HL-60 (cell line): ENCODE data around the gene CTSD.

ENCODE experiments used
- DNase-seq, 2 experiments: peaks; one replicate each; pipeline ENCODE4 v3.0.0-alpha.2; 2010 to 2020; ENCODE audit warnings: low read depth in 1 of 2, low spot score in 1 of 2
- H3K27ac ChIP-seq: fragments of 250-450 bp; sonication (Bioruptor Pico); replicated peaks from 2 replicates; pipeline ENCODE4 v1.5.1; 2020; ENCODE audit warnings: mild to moderate bottlenecking, moderate library complexity
- H3K27me3 ChIP-seq: fragments of 250-450 bp; sonication (Bioruptor Pico); 2 replicates; pipeline ENCODE4 v1.5.1; 2021; ENCODE audit warnings: mild to moderate bottlenecking, moderate library complexity; ENCODE audit not compliant: insufficient read depth, poor library complexity, severe bottlenecking
- H3K4me3 ChIP-seq: replicated peaks from 2 replicates; pipeline ENCODE4 v1.5.1; 2011; ENCODE audit warnings: mild to moderate bottlenecking, control low read depth, low read length; ENCODE audit not compliant: insufficient read depth
- GABPA ChIP-seq: IDR thresholded peaks from 2 replicates; pipeline ENCODE4 v1.6.1; 2012; ENCODE audit warnings: low read depth
- POLR2AphosphoS5 ChIP-seq: IDR thresholded peaks from 2 replicates; pipeline ENCODE4 v1.6.1; 2012; ENCODE audit warnings: low read depth
- SPI1 ChIP-seq: IDR thresholded peaks from 2 replicates; pipeline ENCODE4 v1.6.1; 2012; ENCODE audit warnings: low read depth, mild to moderate bottlenecking, borderline replicate concordance
- TF ChIP-seq, protein P1 (sequence below): IDR thresholded peaks from 2 replicates; pipeline ENCODE4 v1.6.1; 2012; ENCODE audit warnings: low read depth; ENCODE audit not compliant: insufficient replicate concordance
- TF ChIP-seq, protein P2 (sequence below): IDR thresholded peaks from one replicate; pipeline ENCODE4 v1.5.1; 2011; ENCODE audit warnings: low read length, control low read depth, inconsistent platforms; ENCODE audit not compliant: insufficient read depth

Gene CTSD

DNA sequence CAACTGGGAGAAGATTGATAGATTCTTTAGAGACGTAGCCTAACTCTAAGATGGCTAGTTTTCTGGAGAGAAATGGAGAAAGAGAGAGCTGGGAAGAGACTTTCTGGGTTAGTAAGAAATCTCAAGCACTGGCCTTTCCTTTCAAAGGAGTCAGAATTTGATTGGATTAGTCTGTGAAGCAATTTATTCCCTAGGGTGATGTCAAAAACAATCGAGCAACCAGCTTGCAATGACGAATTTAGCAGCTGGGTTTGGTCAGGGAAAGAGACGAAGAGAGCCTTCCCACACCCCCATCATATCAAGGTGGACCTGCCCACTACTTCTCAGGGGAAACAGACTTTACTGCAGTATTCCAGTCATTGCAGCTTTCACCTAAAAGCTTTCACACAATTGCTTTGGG, 56.0 kb downstream of the CTSD start:
- H3K27ac ChIP-seq, result no peak overlapping the region
- no peak overlapping the region for H3K4me3 ChIP-seq
- TF ChIP-seq SPI1 (no peak), POLR2AphosphoS5 (no peak), GABPA (no peak)
- TF ChIP-seq, protein P1, sequence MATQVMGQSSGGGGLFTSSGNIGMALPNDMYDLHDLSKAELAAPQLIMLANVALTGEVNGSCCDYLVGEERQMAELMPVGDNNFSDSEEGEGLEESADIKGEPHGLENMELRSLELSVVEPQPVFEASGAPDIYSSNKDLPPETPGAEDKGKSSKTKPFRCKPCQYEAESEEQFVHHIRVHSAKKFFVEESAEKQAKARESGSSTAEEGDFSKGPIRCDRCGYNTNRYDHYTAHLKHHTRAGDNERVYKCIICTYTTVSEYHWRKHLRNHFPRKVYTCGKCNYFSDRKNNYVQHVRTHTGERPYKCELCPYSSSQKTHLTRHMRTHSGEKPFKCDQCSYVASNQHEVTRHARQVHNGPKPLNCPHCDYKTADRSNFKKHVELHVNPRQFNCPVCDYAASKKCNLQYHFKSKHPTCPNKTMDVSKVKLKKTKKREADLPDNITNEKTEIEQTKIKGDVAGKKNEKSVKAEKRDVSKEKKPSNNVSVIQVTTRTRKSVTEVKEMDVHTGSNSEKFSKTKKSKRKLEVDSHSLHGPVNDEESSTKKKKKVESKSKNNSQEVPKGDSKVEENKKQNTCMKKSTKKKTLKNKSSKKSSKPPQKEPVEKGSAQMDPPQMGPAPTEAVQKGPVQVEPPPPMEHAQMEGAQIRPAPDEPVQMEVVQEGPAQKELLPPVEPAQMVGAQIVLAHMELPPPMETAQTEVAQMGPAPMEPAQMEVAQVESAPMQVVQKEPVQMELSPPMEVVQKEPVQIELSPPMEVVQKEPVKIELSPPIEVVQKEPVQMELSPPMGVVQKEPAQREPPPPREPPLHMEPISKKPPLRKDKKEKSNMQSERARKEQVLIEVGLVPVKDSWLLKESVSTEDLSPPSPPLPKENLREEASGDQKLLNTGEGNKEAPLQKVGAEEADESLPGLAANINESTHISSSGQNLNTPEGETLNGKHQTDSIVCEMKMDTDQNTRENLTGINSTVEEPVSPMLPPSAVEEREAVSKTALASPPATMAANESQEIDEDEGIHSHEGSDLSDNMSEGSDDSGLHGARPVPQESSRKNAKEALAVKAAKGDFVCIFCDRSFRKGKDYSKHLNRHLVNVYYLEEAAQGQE, result no peak
- TF ChIP-seq, protein P2, sequence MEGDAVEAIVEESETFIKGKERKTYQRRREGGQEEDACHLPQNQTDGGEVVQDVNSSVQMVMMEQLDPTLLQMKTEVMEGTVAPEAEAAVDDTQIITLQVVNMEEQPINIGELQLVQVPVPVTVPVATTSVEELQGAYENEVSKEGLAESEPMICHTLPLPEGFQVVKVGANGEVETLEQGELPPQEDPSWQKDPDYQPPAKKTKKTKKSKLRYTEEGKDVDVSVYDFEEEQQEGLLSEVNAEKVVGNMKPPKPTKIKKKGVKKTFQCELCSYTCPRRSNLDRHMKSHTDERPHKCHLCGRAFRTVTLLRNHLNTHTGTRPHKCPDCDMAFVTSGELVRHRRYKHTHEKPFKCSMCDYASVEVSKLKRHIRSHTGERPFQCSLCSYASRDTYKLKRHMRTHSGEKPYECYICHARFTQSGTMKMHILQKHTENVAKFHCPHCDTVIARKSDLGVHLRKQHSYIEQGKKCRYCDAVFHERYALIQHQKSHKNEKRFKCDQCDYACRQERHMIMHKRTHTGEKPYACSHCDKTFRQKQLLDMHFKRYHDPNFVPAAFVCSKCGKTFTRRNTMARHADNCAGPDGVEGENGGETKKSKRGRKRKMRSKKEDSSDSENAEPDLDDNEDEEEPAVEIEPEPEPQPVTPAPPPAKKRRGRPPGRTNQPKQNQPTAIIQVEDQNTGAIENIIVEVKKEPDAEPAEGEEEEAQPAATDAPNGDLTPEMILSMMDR, result no peak
- no peak for DNase-seq
- H3K27me3 ChIP-seq, result no peaks in the 10 kb centered on the region

DNA sequence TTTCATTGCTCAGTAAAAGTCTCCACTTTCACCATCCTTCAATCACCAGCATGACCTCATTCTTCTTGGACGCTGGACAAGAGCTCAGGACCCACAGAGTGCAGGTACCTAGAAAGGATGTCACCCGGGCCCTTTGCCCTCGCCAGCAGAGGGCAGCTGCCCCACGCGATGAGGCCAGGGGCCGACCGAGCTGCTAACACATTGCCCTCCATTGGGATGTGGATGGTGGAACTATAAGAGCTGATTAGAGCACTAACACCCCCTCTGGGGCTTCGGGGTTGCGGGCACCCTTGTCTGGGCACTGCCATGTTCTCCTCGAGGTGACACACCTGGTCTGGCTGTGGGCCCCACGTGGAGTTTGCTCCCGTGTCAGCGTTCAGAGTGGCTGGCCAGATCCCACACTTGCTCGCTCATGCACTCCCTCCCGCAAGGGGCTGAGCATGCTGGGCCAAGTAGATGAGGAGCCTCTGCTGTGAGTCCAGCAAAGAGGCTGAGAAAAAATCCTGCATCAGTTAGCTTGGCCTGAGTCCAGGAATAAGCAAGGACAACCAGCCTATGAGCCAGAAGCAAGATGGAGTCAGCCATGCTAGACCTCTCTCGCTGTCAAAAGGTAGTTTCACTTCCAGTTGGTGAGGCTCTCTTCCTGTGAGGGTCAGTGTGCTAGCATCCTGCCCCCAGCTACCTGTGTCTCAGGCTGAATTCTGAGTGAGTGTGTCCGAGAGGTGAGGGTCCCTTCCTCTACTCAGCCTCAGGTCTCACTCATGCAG, 56.9 kb downstream of the CTSD start:
- TF ChIP-seq, protein P2, result peak; percentile 69
- TF ChIP-seq GABPA, result no peak
- TF ChIP-seq, protein P1, result no peak
- Histone ChIP-seq H3K27me3 (no peaks in the 10 kb centered on the region), H3K27ac (no peak overlapping the region), H3K4me3 (no peak overlapping the region)
- DNase-seq, result peak; percentile 33 to 63

DNA sequence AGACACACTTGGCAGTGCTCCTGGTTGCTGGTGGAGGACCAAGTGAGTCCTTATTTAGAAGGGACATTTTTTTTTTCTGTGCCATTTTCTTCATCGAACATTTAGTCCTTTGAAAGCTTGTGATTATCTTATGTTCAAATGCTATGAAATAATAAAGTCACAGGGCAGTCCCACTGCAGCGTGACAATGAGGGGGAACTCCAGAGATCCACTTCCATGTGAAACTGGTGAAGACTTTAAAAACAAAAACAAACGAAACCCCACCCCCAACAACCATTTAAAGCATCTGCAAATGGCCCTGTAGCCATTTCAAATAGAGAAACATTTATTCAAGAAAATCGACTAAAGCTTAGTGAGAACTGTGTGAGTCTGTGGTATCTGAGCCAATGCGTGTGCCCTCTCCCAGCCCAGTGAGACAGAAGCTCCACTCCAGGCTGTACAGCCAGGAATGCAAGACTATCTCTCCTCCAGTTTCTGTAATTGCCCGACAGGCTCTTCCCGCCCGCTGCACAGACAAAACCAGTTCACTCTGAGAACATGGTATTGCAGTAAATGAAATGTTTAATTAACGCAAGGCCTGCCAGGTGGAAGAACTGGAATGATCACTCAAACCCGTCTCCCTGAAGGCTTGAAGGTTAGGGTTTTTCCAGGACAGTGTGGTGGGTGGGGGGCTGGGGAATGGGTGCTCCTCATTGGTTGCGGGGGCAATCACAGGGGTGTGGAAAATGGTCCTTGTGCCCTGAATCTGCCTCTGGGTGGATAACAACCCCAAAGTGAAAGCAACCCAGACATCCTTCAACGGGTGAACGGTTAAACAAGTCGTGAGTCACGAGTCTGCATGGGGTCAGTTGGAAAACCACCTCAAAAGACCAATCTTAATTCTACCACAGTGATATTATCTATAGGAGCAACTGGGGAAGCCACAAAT, 58.3 kb downstream of the CTSD start:
- Histone ChIP-seq H3K4me3 (no peak overlapping the region), H3K27me3 (no peaks in the 10 kb centered on the region), H3K27ac (no peak overlapping the region)
- TF ChIP-seq, protein P1, result no peak
- TF ChIP-seq SPI1, result no peak
- TF ChIP-seq POLR2AphosphoS5, result no peak
- TF ChIP-seq, protein P2, result no peak
- TF ChIP-seq GABPA, result no peak
- DNase-seq, result no peak
